H9 (cell line): ENCODE results near the gene ELAC2. TPM values are rescaled to one million over a fixed set of nuclear protein-coding genes. Genes with fewer than 3 reads are reported as not detected.
A peak's percentile ranks its signal among the peaks of the same experiment; 100 is the strongest.

ENCODE experiments used
- DNase-seq: peaks from one replicate; pipeline ENCODE4 v3.0.0-alpha.2; 2017
- H2AFZ ChIP-seq: one replicate; pipeline ENCODE4 v1.6.1; 2013; ENCODE audit warnings: mild to moderate bottlenecking, low read length, control low read depth, moderate library complexity
- H2AK5ac ChIP-seq: 2 replicates; pipeline ENCODE4 v1.6.1; 2013; ENCODE audit warnings: low read length, control low read depth, mixed read lengths; ENCODE audit not compliant: insufficient read length
- H2BK120ac ChIP-seq: one replicate; pipeline ENCODE4 v1.6.1; 2013; ENCODE audit warnings: low read depth, mild to moderate bottlenecking, low read length, control low read depth, inconsistent platforms; ENCODE audit not compliant: poor library complexity, severe bottlenecking
- H2BK12ac ChIP-seq: 2 replicates; pipeline ENCODE4 v1.6.1; 2013; ENCODE audit warnings: low read length, control low read depth, mixed read lengths, low read depth; ENCODE audit not compliant: insufficient read length
- H2BK15ac ChIP-seq: 2 replicates; pipeline ENCODE4 v1.6.1; 2013; ENCODE audit warnings: low read depth, low read length, control low read depth
- H2BK20ac ChIP-seq: one replicate; pipeline ENCODE4 v1.6.1; 2013; ENCODE audit warnings: low read depth, mild to moderate bottlenecking, low read length, control low read depth, inconsistent platforms; ENCODE audit not compliant: poor library complexity, severe bottlenecking
- H2BK5ac ChIP-seq: 2 replicates; pipeline ENCODE4 v1.6.1; 2013; ENCODE audit warnings: low read length, control low read depth, mixed read lengths; ENCODE audit not compliant: insufficient read length
- H3K14ac ChIP-seq: 2 replicates; pipeline ENCODE4 v1.6.1; 2013; ENCODE audit warnings: low read length, control low read depth; ENCODE audit not compliant: insufficient read depth
- H3K18ac ChIP-seq: 2 replicates; pipeline ENCODE4 v1.6.1; 2013; ENCODE audit warnings: low read depth, mild to moderate bottlenecking, mixed read lengths, low read length, control low read depth; ENCODE audit not compliant: insufficient read length
- H3K23ac ChIP-seq: 2 replicates; pipeline ENCODE4 v1.6.1; 2013; ENCODE audit warnings: low read length, control low read depth, mixed read lengths, low read depth; ENCODE audit not compliant: insufficient read length
- H3K23me2 ChIP-seq: 2 replicates; pipeline ENCODE4 v1.6.1; 2013; ENCODE audit warnings: low read depth, mild to moderate bottlenecking, mixed read lengths, low read length, control low read depth; ENCODE audit not compliant: insufficient read length, poor library complexity, severe bottlenecking
- H3K27ac ChIP-seq: 2 replicates; pipeline ENCODE4 v1.5.1; 2013; ENCODE audit warnings: low read length, control low read depth, mixed read lengths, low read depth; ENCODE audit not compliant: insufficient read length
- H3K27me3 ChIP-seq: 2 replicates; pipeline ENCODE4 v1.6.1; 2013; ENCODE audit warnings: low read length, control low read depth, inconsistent platforms; ENCODE audit not compliant: insufficient read depth
- H3K4ac ChIP-seq: 2 replicates; pipeline ENCODE4 v1.6.1; 2013; ENCODE audit warnings: low read depth, mild to moderate bottlenecking, control low read depth, inconsistent platforms, low read length, moderate library complexity
- H3K4me1 ChIP-seq: 2 replicates; pipeline ENCODE4 v1.6.1; 2013; ENCODE audit warnings: low read length, control low read depth, inconsistent platforms; ENCODE audit not compliant: insufficient read depth
- H3K4me2 ChIP-seq: 2 replicates; pipeline ENCODE4 v1.6.1; 2013; ENCODE audit warnings: low read length, control low read depth, mixed read lengths; ENCODE audit not compliant: insufficient read length, insufficient read depth
- H3K56ac ChIP-seq: 2 replicates; pipeline ENCODE4 v1.6.1; 2013; ENCODE audit warnings: low read depth, mild to moderate bottlenecking, mixed read lengths, low read length, control low read depth; ENCODE audit not compliant: insufficient read length
- H3K79me1 ChIP-seq: 2 replicates; pipeline ENCODE4 v1.6.1; 2013; ENCODE audit warnings: low read depth, mild to moderate bottlenecking, moderate library complexity, low read length, control low read depth, inconsistent platforms; ENCODE audit not compliant: insufficient read depth, poor library complexity, severe bottlenecking
- H3K79me2 ChIP-seq: 2 replicates; pipeline ENCODE4 v1.6.1; 2013; ENCODE audit warnings: low read length, control low read depth, inconsistent platforms; ENCODE audit not compliant: insufficient read depth
- H3K9ac ChIP-seq: 2 replicates; pipeline ENCODE4 v1.6.1; 2013; ENCODE audit warnings: low read length, control low read depth, mixed read lengths; ENCODE audit not compliant: insufficient read length; ENCODE audit errors: extremely low read depth
- H3K9me3 ChIP-seq: one replicate; pipeline ENCODE4 v1.6.1; 2013; ENCODE audit warnings: low read depth, low read length, inconsistent platforms; ENCODE audit not compliant: control insufficient read depth
- H3T11ph ChIP-seq: one replicate; pipeline ENCODE4 v1.6.1; 2013; ENCODE audit warnings: mild to moderate bottlenecking, low read length, control low read depth, inconsistent platforms
- H4K20me1 ChIP-seq: one replicate; pipeline ENCODE4 v1.6.1; 2013; ENCODE audit not compliant: control insufficient read depth, insufficient read length, insufficient read depth
- H4K5ac ChIP-seq: 2 replicates; pipeline ENCODE4 v1.6.1; 2013; ENCODE audit warnings: low read depth, mild to moderate bottlenecking, mixed read lengths, low read length, control low read depth; ENCODE audit not compliant: insufficient read length
- H4K8ac ChIP-seq: replicated peaks from 2 replicates; pipeline ENCODE4 v1.6.1; 2013; ENCODE audit warnings: low read length, control low read depth, mixed read lengths, low read depth; ENCODE audit not compliant: insufficient read length
- H4K91ac ChIP-seq: 2 replicates; pipeline ENCODE4 v1.6.1; 2013; ENCODE audit warnings: low read depth, mild to moderate bottlenecking, moderate library complexity, mixed read lengths, low read length, control low read depth; ENCODE audit not compliant: insufficient read length
- H3K27ac Mint-ChIP-seq, 3 experiments: 2 replicates in 2 of 3; 3 replicates in 1 of 3; pipeline ENCODE4 v1.8.0; 2020 to 2021; ENCODE audit warnings: mixed read lengths in 3 of 3, mild to moderate bottlenecking in 1 of 3, moderate library complexity in 1 of 3
- H3K27me3 Mint-ChIP-seq: 2 replicates; pipeline ENCODE4 v1.8.0; 2021; ENCODE audit warnings: low read depth, mild to moderate bottlenecking, moderate library complexity, mixed read lengths
- H3K36me3 Mint-ChIP-seq, 3 experiments: 2 replicates in 2 of 3; 3 replicates in 1 of 3; pipeline ENCODE4 v1.8.0; 2020 to 2021; ENCODE audit warnings: low read depth in 3 of 3, mixed read lengths in 3 of 3; ENCODE audit not compliant: insufficient read depth in 1 of 3
- H3K4me1 Mint-ChIP-seq, 2 experiments: 2 replicates each; pipeline ENCODE4 v1.8.0; 2020; ENCODE audit warnings: mixed read lengths in 2 of 2
- H3K4me3 Mint-ChIP-seq, 2 experiments: 2 replicates in 1 of 2; 3 replicates in 1 of 2; pipeline ENCODE4 v1.8.0; 2020 to 2021; ENCODE audit warnings: mild to moderate bottlenecking in 2 of 2, mixed read lengths in 2 of 2, moderate library complexity in 1 of 2
- H3K9me3 Mint-ChIP-seq, 2 experiments: 2 replicates in 1 of 2; 3 replicates in 1 of 2; pipeline ENCODE4 v1.8.0; 2020; ENCODE audit warnings: mild to moderate bottlenecking in 2 of 2, mixed read lengths in 2 of 2, moderate library complexity in 1 of 2
- CTCF ChIP-seq: fragments of 200-600 bp; sonication (generic); conservative IDR thresholded peaks from 3 replicates; pipeline ENCODE4 v1.8.0; 2021; ENCODE audit warnings: antibody characterized with exemption, mild to moderate bottlenecking
- WGBS: extraction: QIAGEN DNeasy Blood & Tissue Kit; methylation state at CpG from one replicate; pipeline ENCODE4 v1.1.7; 2013; ENCODE audit warnings: missing lambda C conversion rate, low lambda C conversion rate, mixed read lengths; ENCODE audit not compliant: insufficient read length; ENCODE audit errors: extremely low coverage; 5-methylcytosine and 5-hydroxymethylcytosine counted together
- total RNA-seq: library from RNA; stranded (reverse); gene quantifications from 2 replicates; pipeline ENCODE4 v1.2.1, GENCODE V29; 2021

The ELAC2 gene
- total RNA-seq, 1 experiment from 2014 or later, result 90.7 TPM

- H3K79me1 ChIP-seq, result no peaks in the 10 kb centered on the region
- no peaks in the 10 kb centered on the region for H3K79me2 ChIP-seq
- no peaks in the 10 kb centered on the region for H3K27me3 ChIP-seq
- Mint-ChIP-seq H3K4me1 (no peaks in the 10 kb centered on the region), H3K4me3 (no peak overlapping the region), H3K27me3 (no peaks in the 10 kb centered on the region), H3K36me3 (peaks cover 29 to 47% (median 45%) of the 10 kb centered on the region in 3 experiments), H3K27ac (peak overlapping the region in 1 of 3 experiments; percentile 36; a peak in 1 of 7 replicates), H3K9me3 (no peaks in the 10 kb centered on the region; a peak in 1 of 5 replicates)
- H3K56ac ChIP-seq, result no peak overlapping the region
- H3K4me1 ChIP-seq, result no peaks in the 10 kb centered on the region
- DNase-seq, result no peak
- H3K23ac ChIP-seq, result no peak overlapping the region
- H2AFZ ChIP-seq, result no peak overlapping the region
- no peak overlapping the region for H4K8ac ChIP-seq
- no peak overlapping the region for H3K18ac ChIP-seq
- no peak overlapping the region for H4K5ac ChIP-seq
- H3K14ac ChIP-seq, result no peak overlapping the region
- no peak overlapping the region for H4K91ac ChIP-seq
- H4K20me1 ChIP-seq, result no peaks in the 10 kb centered on the region
- H2BK120ac ChIP-seq, result no peak overlapping the region
- TF ChIP-seq CTCF, result no peak
- H2BK20ac ChIP-seq, result no peak overlapping the region
- H3K9ac ChIP-seq, result no peak overlapping the region
- no peak overlapping the region for H3K27ac ChIP-seq
- no peak overlapping the region for H2BK12ac ChIP-seq
- no peak overlapping the region for H2BK5ac ChIP-seq
- H2AK5ac ChIP-seq, result no peak overlapping the region
- no peak overlapping the region for H2BK15ac ChIP-seq
- WGBS, result no CpG with 5 or more reads among the region's 8 CpGs
- no peaks in the 10 kb centered on the region for H3K23me2 ChIP-seq
- H3T11ph ChIP-seq, result no peak overlapping the region
- H3K9me3 ChIP-seq, result no peaks in the 10 kb centered on the region
- no peak overlapping the region for H3K4me2 ChIP-seq
- no peak overlapping the region for H3K4ac ChIP-seq
These were observed 58.4 kb downstream of the ELAC2 start for GRCh38 chr17:12959441-12959840.
